HL-60 (cell line): ENCODE data around the gene MTTP.

Experiments used
- DNase-seq, 2 experiments: peaks; one replicate each; pipeline ENCODE4 v3.0.0-alpha.2; 2010 to 2020; ENCODE audit warnings: low read depth in 1 of 2, low spot score in 1 of 2
- H3K27ac ChIP-seq: fragments of 250-450 bp; sonication (Bioruptor Pico); replicated peaks from 2 replicates; pipeline ENCODE4 v1.5.1; 2020; ENCODE audit warnings: mild to moderate bottlenecking, moderate library complexity
- H3K27me3 ChIP-seq: fragments of 250-450 bp; sonication (Bioruptor Pico); 2 replicates; pipeline ENCODE4 v1.5.1; 2021; ENCODE audit warnings: mild to moderate bottlenecking, moderate library complexity; ENCODE audit not compliant: insufficient read depth, poor library complexity, severe bottlenecking
- H3K4me3 ChIP-seq: replicated peaks from 2 replicates; pipeline ENCODE4 v1.5.1; 2011; ENCODE audit warnings: mild to moderate bottlenecking, control low read depth, low read length; ENCODE audit not compliant: insufficient read depth
- CTCF ChIP-seq: IDR thresholded peaks from one replicate; pipeline ENCODE4 v1.5.1; 2011; ENCODE audit warnings: low read length, control low read depth, inconsistent platforms; ENCODE audit not compliant: insufficient read depth
- GABPA ChIP-seq: IDR thresholded peaks from 2 replicates; pipeline ENCODE4 v1.6.1; 2012; ENCODE audit warnings: low read depth
- POLR2AphosphoS5 ChIP-seq: IDR thresholded peaks from 2 replicates; pipeline ENCODE4 v1.6.1; 2012; ENCODE audit warnings: low read depth
- REST ChIP-seq: IDR thresholded peaks from 2 replicates; pipeline ENCODE4 v1.6.1; 2012; ENCODE audit warnings: low read depth; ENCODE audit not compliant: insufficient replicate concordance
- SPI1 ChIP-seq: IDR thresholded peaks from 2 replicates; pipeline ENCODE4 v1.6.1; 2012; ENCODE audit warnings: low read depth, mild to moderate bottlenecking, borderline replicate concordance

MTTP gene

GRCh38 chr4:99593781-99594641, 19.4 kb downstream of the MTTP start:
- Histone ChIP-seq H3K27me3 (no peaks in the 10 kb centered on the region), H3K27ac (no peak overlapping the region), H3K4me3 (no peak overlapping the region)
- no peak for DNase-seq
- TF ChIP-seq REST, result no peak
- no peak for TF ChIP-seq GABPA
- no peak for TF ChIP-seq POLR2AphosphoS5
- no peak for TF ChIP-seq CTCF
- no peak for TF ChIP-seq SPI1

- TF ChIP-seq GABPA (no peak), CTCF (no peak), SPI1 (no peak), POLR2AphosphoS5 (no peak), REST (no peak)
- DNase-seq, result no peak
- no peak overlapping the region for H3K4me3 ChIP-seq
- no peak overlapping the region for H3K27ac ChIP-seq
- H3K27me3 ChIP-seq, result no peaks in the 10 kb centered on the region
Observed at GRCh38 chr4:99594818-99595217, 20.2 kb downstream of the MTTP start.

- no peak overlapping the region for H3K4me3 ChIP-seq
- H3K27ac ChIP-seq, result no peak overlapping the region
- TF ChIP-seq REST, result no peak
- TF ChIP-seq GABPA, result no peak
- no peak for TF ChIP-seq CTCF
- TF ChIP-seq SPI1, result no peak
- no peak for TF ChIP-seq POLR2AphosphoS5
- H3K27me3 ChIP-seq, result no peaks in the 10 kb centered on the region
- DNase-seq, result no peak
Observed at GRCh38 chr4:99606716-99607115, 32.1 kb downstream of the MTTP start.
